Measurements from ENCODE around the gene P2RY8. TPM values are rescaled to one million over a fixed set of nuclear protein-coding genes. Genes with fewer than 3 reads are reported as not detected.

Gene P2RY8
- total and polyA plus RNA-seq, 10 of the 15 experiments (the other 5 are each of a cell fraction or from before 2014, with no cell fraction given), result 2.0 to 64.4 (median 36.5) TPM

- BruUV-seq (replicated peaks), result no TSS peak
- FAIRE-seq (no peak), DNase-seq (ENCODE audit: low read depth, low spot score) (no peak), ATAC-seq (no peak)
- intact Hi-C loops (cut with micrococcal nuclease; ENCODE audit: unreplicated experiment), result no loop called here
- peaks cover 61% of the 10 kb centered on the region for H3K79me2 ChIP-seq (ENCODE audit: control insufficient read depth, insufficient read depth, low read length)
- H3K9me3 ChIP-seq (replicated peaks; ENCODE audit: control insufficient read depth, insufficient read depth, low read length), result no peaks in the 10 kb centered on the region
- WGBS (ENCODE audit: insufficient coverage, insufficient replicate concordance, low lambda C conversion rate, missing lambda C conversion rate), result 100% methylated on average over 4 of the region's 4 CpGs
- TF ChIP-seq KAT2A (conservative IDR thresholded peaks at IDR 0.05; ENCODE audit: control insufficient read depth, low read depth, low read length) (no peak), ZNF24 (IDR thresholded peaks at IDR 0.05) (peak; percentile 96), POU2F2 (IDR thresholded peaks at IDR 0.05; ENCODE audit: borderline replicate concordance, low read depth, low read length) (no peak), RBBP5 (conservative IDR thresholded peaks at IDR 0.05) (no peak), NR2C1 (IDR thresholded peaks at IDR 0.05) (no peak), RUNX3 (IDR thresholded peaks at IDR 0.05; ENCODE audit: low read length) (no peak)
- TF ChIP-seq, protein P1, sequence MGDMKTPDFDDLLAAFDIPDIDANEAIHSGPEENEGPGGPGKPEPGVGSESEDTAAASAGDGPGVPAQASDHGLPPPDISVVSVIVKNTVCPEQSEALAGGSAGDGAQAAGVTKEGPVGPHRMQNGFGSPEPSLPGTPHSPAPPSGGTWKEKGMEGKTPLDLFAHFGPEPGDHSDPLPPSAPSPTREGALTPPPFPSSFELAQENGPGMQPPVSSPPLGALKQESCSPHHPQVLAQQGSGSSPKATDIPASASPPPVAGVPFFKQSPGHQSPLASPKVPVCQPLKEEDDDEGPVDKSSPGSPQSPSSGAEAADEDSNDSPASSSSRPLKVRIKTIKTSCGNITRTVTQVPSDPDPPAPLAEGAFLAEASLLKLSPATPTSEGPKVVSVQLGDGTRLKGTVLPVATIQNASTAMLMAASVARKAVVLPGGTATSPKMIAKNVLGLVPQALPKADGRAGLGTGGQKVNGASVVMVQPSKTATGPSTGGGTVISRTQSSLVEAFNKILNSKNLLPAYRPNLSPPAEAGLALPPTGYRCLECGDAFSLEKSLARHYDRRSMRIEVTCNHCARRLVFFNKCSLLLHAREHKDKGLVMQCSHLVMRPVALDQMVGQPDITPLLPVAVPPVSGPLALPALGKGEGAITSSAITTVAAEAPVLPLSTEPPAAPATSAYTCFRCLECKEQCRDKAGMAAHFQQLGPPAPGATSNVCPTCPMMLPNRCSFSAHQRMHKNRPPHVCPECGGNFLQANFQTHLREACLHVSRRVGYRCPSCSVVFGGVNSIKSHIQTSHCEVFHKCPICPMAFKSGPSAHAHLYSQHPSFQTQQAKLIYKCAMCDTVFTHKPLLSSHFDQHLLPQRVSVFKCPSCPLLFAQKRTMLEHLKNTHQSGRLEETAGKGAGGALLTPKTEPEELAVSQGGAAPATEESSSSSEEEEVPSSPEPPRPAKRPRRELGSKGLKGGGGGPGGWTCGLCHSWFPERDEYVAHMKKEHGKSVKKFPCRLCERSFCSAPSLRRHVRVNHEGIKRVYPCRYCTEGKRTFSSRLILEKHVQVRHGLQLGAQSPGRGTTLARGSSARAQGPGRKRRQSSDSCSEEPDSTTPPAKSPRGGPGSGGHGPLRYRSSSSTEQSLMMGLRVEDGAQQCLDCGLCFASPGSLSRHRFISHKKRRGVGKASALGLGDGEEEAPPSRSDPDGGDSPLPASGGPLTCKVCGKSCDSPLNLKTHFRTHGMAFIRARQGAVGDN (IDR thresholded peaks at IDR 0.05), result no peak
- H3K4me2 ChIP-seq (ENCODE audit: control insufficient read depth, insufficient read depth), result no peak overlapping the region
- H3K36me3 ChIP-seq (ENCODE audit: control insufficient read depth in 2 of 2, insufficient read depth in 2 of 2, low read length in 1 of 2), result peaks cover 4 to 10% of the 10 kb centered on the region in 2 experiments
- H3K9ac ChIP-seq (ENCODE audit: control insufficient read depth, insufficient read depth, low read length), result no peak overlapping the region
- in situ Hi-C loops (cut with MboI), result no loop called here
- H4K20me1 ChIP-seq (ENCODE audit: control insufficient read depth, insufficient read depth), result no peaks in the 10 kb centered on the region
- H3K27ac ChIP-seq (ENCODE audit: control insufficient read depth, insufficient read depth), result no peak overlapping the region
- no peak overlapping the region for H3K4me3 ChIP-seq
- no peaks in the 10 kb centered on the region for H3K27me3 ChIP-seq (replicated peaks in 1 of 2; ENCODE audit: control insufficient read depth in 2 of 2, insufficient read depth in 2 of 2, low read length in 1 of 2)
- POLR2A ChIA-PET, result no interaction called here
- H3K4me1 ChIP-seq (ENCODE audit: control insufficient read depth, insufficient read depth, low read length), result peaks cover 32% of the 10 kb centered on the region
- SMC1A ChIA-PET (ENCODE audit: uncharacterized antibody, unreplicated experiment), result no interaction called here
- CTCF ChIA-PET, result no interaction called here
- RAD21 ChIA-PET (ENCODE audit: unreplicated experiment), result no interaction called here
- no peak overlapping the region for H2AFZ ChIP-seq (ENCODE audit: control insufficient read depth, low read depth, low read length)
Observed at GRCh38 chrX:1526565-1526964, 10.4 kb downstream of the P2RY8 start.
